GM21367 (cell line): ENCODE measurements around the gene ALK.

Experiments used
- ATAC-seq: cut with Tn5 transposase; IDR thresholded peaks from one replicate; pipeline ENCODE4 v1.9.1; 2021; ENCODE audit not compliant: unreplicated experiment

ALK gene

GRCh38 chr2:29910465-29910864 is 10.9 kb downstream of the ALK start:
- ATAC-seq, result no peak

- ATAC-seq, result no peak
Observed at GRCh38 chr2:29902356-29902755, 19.0 kb downstream of the ALK start.

DNA sequence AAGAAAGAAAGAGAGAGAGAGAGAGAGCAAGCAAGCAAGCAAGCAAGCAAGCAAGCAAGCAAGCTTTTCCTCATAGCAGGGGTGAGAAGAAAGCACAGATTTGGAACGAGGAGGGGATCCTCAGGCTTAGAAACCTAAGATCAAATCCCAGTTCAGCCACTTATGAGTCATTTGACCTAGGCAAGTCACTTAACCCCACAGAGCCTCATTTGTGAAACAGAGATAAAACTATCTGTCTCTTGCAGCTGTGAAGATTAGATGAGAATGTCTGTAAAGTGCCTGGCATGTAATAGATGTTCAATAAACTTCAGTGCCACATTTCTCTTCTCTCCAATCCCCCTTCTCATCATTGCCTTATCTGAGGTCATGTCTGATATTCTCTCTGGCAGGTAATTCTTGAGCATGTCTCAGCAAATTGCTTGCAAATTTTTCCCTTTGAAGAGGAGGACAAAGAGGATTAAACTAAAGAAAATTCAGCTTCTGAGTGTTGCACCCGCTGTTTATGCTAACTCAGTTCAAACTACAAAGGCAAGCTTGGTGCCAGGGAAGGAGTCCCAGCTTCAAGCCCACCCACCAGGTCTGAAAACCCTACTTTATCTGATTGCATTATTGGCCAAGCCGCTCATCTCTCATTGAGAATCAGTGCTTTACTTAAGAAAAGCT is 20.3 kb downstream of the ALK start:
- ATAC-seq, result no peak

DNA sequence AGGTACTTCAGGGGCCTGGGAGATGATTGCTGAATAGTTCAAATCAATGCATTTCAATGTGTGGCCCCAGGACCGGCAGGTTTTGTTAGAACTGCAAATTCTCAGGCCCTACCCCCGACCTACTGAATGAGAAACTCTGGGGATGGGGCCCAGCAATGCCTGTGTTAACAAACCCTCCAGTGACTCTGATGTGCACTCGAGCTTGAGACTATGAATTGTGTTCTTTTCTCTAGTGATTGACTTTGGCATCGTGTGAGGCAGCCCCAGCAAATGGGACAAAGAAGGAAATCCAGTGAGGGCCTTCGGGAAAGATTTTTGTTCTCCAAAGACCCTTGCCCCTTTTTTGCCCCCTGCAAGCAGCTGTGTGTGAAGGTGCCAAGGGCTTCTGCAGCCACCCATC is 22.4 kb downstream of the ALK start:
- ATAC-seq, result no peak

DNA sequence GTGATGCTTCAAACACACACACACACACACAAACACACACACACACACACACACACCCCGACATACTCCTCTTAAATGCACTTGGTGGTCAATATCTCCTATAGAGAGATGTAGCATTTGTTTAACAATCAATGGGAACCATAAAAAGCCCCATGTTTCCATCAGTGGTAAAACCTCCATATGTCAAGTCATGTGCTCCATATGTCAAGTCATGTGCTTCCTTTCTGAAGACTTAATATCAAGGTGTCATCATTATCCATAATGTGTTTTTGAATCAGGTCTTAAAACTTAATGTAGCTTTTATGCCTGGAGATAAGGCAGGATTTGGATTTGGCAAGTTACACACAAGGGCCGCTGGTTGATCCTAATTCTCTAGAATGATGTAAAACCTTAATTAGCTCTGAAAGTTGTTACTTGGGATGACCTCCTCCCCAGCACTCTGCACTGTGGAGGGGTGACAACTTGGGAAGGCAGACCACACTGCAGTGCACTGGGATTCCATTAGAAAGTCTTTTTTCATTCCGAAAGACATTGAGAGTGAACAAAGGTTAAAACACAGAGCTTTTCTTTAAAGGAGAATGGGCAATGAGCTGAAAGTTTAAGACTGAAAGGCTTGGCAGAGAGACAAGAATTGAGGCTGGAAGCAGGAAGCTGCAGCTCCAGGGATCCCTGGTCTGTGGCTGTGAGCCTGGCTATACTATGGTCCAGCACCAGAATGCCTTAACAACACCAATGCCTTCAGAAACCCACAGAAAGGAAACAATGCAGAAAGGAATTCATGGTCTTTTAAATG is 26.4 kb downstream of the ALK start:
- ATAC-seq, result no peak

DNA sequence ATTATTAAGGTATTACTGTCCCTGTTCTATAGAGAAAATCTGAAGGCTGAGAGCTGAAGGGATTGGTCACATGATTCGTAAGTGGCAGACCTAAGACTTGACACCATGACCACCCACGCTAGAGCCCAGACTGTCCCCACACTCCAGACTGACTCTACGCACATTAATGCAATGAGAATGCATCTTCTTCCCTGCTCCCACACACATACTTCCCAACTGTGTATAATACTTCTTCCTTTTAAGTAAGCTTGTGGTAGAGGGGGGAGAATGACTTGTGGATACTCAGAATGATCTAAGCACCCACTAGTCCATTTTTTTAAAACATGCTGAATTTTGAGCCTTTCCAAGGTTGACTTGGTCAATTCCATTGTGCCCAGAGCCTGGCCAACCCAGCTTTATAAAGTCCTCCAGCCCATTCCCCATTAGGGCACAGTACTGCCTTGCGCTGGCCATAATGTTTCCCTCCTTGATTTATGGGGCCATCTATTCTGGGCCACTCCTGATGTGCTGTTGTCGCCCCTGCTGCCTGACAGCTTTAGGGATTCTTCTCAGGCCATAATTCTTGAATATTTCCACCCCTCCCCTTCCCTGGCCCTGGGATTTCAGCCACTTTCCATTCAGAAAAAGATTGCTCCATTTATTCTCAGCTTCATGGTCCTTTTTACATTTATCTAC is 28.7 kb downstream of the ALK start:
- ATAC-seq, result no peak

GRCh38 chr2:29881089-29881730 is 40.2 kb downstream of the ALK start:
- no peak for ATAC-seq

DNA sequence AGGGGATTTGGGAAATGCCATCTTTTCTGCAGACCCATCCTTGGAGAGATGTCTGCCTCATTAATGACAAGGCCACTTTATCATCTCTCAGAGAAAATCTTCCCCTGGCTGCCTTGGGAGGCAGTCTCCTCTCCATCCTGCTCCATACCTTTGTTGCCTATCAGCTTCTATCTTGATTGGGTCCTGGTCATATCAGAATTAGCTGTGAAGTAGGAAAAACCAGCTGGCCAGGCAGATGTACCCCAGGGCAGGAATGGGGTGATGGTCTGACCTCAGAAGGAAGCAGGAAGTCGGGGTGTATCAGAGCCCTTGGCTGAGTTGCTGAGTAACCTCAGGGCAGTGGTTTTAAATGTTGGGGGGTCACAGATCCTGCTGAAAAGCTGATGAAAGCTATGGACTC is 41.3 kb downstream of the ALK start:
- no peak for ATAC-seq

- ATAC-seq, result no peak
Observed at GRCh38 chr2:29879456-29879855, 41.9 kb downstream of the ALK start.

DNA sequence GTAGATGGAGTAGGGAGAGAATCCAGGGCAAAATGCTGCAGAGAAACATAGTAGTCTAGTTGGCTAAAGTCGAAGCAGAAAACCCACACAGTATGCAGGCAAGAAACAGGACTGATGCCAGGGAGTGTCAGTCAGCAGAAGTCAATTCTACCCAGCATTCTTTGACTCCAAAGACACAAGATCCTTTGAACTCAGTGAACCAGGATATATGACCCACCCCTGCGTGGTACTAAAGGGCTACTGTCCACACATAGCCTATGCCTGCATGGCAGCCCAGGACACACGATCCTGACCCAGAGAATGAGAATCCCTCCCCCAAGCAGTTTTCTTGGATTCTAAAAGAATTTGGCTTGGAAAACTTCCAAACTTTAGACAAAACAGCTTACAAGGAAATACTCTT is 42.5 kb downstream of the ALK start:
- ATAC-seq, result no peak

DNA sequence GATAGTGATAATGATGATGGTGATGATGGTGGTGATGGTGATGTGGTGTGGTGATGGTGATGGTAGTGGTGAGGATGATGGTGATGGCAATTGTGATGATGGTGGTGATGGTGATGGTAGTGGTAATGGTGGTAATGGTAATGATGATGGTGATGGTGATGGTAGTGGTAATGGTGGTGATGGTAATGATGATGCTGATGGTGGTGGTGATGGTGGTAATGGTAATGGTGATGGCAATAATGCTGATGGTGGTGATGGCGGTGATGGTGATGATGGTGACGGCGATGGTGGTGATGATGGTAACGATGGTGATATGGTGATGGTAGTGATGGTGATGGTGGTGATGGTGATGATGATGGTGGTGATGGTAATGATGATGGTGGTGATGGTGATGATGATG is 45.0 kb downstream of the ALK start:
- no peak for ATAC-seq

GRCh38 chr2:29874745-29875144 is 46.6 kb downstream of the ALK start:
- ATAC-seq, result no peak

DNA sequence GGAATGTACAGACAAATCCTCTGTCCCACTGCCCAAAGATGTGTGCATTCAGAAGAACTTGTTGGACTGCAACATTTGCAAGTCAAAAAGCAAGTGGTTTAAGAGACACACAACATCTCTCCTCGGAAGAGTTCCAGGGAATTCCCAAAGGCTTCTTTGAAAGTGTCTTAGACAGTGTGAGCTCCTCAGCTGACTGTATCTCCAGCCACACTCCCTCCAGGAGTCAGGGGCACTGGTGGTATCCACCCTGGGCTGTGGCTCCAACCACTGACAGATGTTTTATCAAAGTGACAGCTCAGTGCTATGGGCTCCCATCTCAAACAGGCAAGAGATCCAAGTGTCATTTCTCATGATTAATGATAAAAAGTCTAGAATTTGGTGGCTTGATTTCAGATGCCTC is 48.5 kb downstream of the ALK start:
- ATAC-seq, result no peak

- no peak for ATAC-seq
Observed at GRCh38 chr2:29871541-29871940, 49.8 kb downstream of the ALK start.

DNA sequence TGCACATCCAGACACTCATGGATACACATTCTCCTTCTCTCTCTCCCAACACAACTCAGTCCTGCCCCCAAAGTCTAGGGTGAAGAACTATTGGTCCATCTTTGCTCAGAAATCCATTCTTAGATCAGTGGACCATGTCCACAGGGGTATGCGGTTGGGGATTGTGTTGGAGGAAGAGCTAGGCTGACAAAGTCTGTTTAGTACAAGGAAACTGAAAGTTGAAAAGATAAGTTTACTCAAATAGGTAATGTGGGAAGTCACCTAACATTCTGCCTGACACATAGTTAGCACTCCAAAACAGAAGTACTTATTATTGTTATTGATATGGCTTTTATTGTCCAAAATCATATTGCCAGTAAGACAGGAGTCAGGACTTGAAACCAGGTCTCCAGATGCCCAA is 55.9 kb downstream of the ALK start:
- no peak for ATAC-seq

DNA sequence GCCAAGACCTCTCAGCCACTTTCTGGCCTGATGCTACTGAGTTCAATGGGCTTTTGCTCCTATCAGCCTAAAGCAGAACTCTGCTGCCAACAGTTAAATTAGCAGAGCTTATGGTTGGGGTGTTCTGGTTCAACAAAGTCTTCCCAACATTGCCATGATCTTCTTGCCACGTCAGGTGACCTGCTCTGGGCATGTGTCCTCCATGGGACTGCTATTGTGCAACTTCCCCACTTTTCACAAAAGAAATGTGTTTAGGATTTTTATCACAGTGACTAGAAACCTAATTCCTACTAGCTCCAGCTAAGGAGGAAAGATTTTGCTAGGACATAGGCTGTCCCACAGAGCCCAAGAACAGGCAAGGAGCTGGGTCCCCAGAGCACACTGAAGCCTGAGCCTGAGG is 56.4 kb downstream of the ALK start:
- ATAC-seq, result no peak

GRCh38 chr2:29855924-29856639 is 65.3 kb downstream of the ALK start:
- no peak for ATAC-seq

DNA sequence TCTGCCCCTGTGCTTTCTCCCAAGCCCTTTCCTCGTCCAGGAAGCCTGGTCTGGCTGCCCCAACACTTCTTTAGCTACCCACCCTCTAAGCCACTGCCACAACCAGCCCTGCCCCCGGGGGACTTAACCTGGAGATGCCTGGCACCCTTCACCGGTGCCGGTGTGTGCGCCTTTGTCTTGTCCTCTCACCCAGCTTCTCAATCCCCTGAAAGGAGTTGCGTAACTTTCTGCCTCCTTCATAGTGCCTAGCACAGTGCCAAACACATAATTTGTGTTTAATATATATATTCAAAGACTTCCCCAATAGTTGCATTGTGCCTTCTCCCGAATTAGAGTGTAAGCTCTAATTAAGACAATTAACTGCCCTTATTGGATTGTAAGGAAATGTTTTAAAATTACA is 70.6 kb downstream of the ALK start:
- ATAC-seq, result no peak

DNA sequence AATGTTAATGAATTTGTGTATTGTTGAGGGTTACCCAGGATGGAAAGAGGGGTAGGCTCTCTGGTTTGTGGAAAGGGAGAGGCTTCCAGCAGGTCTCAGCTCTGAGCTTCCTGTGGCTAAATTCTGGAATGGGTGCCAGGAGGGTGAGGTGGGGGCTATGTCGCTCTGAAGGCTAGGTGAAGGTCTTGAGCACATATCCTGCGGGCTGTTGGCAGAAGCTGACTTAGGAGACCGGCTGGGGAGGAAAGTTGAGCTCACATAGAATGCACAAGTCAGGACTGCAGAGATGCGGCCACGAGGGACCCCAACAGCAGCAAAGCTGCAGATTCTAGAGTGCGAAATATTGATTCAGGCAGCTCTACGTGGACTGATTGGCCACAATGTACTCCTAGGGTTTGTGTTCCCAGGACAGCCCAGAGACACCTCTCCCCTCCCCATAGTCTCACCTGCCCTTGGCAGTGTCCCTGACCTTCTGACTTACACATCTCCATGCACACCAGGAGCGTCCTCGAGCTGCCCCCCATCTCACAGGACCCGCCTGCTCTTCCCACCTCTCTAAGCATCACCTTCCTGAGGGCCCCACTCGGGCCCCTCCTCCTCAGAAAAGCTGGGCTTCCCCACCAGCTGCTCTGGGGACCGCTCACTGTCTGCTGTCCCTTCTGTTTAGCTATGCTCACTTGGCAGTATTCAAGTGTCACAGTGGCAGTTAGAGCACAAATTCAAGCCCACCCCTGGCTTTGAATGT is 72.6 kb downstream of the ALK start:
- ATAC-seq, result no peak

- ATAC-seq, result no peak
Observed at GRCh38 chr2:29847886-29848285, 73.5 kb downstream of the ALK start.
